Bone marrow (tissue), 2 donors: ENCODE measurements around the gene GARIN5B.

Experiments
- DNase-seq, 2 donors: peaks; one replicate each; lab custom pipeline; 2025; lab: John Stamatoyannopoulos, UW

Gene GARIN5B

DNA sequence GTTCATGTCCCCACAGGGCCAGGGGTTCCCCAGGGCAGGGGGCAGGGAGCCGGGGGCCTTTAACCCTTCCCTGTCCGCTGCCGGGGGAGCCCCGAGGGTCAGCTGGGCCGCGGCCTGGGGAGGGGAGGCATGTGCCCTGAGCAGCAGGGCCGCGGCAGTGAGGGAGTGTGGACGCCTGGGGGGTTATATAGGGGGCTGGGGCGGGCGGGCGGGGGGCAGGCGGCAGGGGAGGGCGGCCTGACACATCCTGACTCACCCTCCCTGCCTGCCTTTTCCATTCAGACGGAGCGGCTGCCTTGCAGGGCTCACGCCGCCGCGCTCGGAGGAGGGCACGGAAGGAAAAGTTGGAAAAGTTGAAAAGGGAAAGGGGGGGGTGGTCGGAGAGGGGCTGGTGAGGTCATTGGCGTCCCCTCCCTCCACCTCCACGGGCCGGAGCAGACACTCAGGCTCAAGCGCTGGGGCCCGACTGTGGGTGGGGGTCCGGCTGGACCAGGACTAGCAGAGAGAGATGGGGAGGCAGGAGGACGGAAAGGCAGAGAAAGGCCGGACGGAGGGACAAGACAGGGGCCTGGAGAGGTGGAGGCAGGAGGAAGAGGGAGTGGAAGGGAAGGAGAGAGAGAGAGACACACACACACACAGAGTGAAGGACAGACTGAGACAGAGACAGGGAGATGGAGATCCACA is 7.4 kb upstream of the GARIN5B start, which contains the start of gene IL11:
Gene IL11 (minus strand): TSS at position 159 of the 684 bp plus-strand sequence. CDS start 153 bp downstream, at position 6.
- no peak for DNase-seq

DNA sequence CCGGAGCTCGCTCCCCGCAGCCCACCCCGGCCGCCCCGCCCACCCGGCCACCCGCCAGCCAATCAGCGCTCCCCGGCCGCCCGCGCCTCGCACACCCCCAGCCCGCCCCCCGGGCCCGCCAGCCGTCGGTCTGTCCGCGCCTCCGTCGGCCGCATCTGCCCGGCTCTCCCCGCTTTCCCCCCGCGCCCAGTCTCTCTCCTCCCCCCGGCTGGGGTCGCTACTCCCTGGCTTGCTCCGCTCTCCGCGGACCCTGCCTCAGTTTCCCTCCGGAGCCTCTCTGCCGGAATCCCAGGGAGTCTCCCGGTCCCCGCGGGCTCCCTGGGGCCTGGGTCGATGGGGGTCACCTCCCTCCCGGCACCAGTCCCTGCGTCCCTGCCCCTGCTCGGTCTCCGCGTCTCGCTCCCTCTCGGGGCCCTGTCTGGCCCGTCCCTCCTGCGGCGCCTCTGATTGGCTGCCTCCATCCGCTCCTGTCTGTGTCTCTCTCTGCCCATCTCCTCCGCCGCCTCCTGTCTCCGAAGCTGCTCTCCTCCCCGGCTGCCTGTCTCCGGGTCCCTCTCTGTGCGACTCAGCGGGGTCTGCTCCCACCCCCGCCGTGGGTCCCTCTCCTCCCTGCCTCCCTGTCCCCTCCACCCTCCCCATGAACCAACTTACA is 6.7 kb upstream of the GARIN5B start:
- no peak for DNase-seq

DNA sequence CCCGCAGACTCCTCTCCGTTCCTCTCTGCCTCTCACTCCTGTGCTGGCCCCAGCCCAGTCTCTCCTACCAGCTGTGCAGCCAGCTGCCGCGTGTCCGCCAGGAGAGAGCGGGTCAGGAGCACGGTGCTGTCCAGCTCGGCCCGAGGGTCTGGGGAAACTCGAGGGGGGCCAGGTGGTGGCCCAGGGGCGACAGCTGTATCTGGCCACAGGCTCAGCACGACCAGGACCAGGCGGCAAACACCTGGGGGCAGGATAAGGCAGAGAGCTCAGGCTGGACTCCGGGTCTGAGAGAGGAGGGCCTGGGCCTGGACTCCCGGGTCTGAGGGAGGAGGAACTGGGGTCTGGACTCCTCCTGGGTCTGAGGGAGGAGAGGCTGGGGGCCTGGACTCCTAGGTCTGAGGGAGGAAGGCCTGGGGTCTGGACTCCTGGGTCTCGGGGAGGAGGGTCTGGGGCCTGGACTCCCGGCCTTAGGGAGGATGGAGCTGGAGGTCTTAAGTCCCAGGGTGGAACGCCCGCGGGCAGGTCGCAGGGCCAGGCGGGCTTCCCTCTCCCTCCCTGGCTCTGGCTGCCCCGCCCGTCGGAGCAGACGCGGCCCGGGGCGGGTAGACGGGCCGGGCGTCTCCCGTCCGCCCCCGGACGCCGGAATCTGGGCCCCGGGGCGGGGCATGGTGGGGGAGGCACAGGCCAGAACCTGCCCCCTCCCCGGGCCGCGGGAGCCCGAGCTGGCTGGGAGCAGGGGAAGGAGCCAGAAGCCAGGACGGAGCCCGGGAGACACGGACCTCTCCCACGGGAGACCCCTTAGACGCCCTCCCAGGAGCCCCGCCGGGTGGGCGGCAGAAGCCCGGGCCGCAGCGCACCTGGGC is 5.9 kb upstream of the GARIN5B start:
- no peak for DNase-seq

DNA sequence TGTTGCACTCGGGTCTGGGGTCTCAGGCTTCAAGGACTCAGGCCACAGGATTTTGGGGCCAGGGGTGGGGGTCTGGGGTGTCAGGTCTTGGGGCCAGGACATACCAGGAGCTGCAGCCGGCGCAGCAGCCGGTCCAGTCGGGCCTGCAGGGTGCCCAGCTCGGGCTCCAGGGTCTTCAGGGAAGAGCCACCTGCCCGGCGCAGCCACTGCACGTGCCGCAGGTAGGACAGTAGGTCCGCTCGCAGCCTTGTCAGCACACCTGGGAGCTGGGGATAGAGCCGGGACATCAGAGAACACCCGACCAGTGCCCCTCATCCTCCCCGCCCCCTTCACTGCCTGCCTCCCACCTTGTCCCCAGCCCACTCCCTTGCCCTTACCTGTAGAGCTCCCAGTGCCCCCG is 5.0 kb upstream of the GARIN5B start:
- no peak for DNase-seq

DNA sequence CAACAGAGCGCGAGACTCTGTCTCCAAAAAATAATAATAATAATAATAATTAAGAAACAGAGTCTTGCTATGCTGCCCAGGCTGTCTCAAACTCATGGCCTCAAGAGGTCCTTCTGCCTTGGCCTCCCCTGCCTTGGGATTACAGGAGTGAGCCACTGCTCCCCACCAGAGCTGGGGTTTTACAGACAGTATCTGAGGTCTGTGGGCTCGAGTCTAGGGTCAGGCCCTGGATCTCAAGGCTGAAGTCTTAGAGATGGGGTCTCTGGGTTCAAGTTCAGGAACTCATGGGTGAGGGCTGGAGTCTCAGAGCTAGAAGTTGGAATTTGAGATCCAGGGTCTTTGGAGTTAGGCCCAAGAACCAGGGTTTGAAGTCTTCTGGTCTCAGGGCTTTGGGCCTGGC is 3.7 kb upstream of the GARIN5B start:
- no peak for DNase-seq

- no peak for DNase-seq
These were observed 2.9 kb upstream of the GARIN5B start for GRCh38 chr19:55365964-55366363.

DNA sequence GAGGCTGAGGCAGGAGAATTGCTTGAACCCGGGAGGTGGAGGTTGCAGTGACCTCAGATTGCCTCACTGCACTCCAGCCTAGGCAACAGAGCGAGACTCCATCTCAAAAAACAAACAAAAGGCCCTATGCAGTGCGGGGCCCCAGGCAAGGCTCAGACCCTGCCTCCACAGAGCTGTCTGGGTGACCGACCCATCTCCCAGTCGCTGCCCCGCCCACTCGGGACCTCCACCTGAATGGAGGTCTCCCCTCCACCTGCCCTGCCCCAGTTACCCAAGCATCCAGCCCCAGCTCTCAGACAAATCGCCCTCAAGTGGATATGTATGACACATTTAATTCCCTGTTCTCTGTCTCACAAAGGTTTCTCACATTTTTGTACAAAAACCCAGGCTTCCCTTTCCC is 2.2 kb upstream of the GARIN5B start:
- DNase-seq: no peak

DNA sequence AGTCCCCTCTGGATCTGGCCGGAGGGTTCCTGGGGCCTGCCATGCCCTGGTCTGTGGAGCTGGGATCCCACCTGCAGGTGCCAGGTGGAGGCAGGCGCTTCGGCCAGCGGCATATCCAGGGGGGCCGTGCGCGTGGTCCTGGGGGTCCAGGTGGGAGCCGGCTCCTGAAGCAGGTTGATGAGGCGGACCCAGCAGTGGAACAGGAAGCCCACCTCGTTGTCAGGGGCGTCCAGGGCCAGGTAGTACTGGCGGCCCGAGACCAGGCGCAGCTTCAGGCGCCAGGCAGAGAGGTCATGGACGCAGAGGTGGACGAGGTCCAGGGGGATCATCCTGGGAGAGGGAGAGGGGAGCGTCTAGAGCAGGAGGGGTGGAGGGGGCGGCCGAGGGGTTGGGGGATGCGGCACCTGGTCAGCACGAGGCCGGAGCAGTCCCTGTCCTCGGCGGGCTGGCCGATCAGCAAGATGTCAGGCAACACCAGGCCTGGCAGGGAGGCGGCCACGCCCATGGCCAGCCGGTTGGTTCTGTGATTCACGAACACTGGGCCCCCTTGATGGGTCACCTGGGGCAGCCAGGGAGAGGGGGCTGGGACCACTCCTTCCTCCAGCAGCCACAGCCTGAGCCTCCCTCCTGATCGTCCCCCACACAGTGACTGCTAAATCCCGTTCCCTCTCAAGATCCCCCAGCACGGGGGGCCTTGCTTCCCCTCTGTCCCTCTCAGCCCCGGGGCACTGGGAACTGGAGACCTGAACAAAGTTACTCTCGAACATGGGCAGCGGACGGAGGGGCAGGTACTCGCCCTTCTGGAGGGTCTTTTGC is 678 bp downstream of the GARIN5B start:
- DNase-seq: no peak

DNA sequence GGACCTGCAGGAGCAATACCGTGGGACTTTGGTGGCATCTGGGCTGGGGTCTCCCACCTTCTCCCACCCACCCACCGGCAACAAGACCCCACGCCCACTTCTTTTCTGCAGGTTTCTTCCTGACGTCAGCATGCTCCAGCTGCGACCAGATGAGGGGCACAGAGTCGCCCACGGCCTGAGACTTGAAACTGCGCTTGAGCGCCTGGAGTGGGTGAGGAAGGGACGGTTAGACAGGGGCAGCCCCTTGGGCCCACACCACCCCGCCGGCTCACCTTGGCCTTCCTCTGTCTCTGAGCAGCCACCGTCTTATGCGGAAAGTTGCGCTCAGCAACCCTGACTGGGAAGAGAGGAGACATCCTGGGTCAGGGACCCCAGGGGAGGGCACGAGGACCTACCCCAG is 2.2 kb downstream of the GARIN5B start:
- DNase-seq: no peak

- no peak for DNase-seq
These were observed 3.8 kb downstream of the GARIN5B start for GRCh38 chr19:55358943-55359908.

DNA sequence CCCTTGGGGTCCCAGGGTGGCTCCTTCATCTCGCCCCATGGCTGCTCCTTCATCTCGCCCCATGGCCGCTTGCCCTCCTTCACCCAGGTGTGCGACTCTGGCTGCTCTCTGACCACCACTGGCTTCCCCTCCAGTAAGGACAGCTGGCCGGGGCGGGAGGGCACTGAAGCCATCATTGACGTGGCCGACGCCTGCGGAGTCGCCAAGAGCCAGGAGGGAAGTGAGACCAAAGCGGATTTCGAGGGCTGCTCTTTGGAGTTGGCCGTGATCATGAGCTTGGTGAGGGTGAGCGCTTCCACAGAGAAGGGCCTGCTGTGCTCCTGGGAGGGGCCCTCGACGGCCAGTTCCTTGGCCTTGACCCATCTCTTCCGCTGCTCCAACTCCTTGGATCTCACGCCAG is 4.6 kb downstream of the GARIN5B start:
- no peak for DNase-seq

- DNase-seq: no peak
These were observed 7.7 kb downstream of the GARIN5B start for GRCh38 chr19:55355213-55355821.

GRCh38 chr19:55354698-55355212 is 8.3 kb downstream of the GARIN5B start, which contains the start of gene COX6B2:
Gene COX6B2 (minus strand): TSS chr19:55354719. CDS start chr19:55354521, 198 bp downstream.
- DNase-seq: no peak

- peak in 1 of 2 donors; percentile 90 for DNase-seq
These were observed 9.0 kb downstream of the GARIN5B start for GRCh38 chr19:55353803-55354697.

- no peak for DNase-seq
These were observed 9.7 kb downstream of the GARIN5B start for GRCh38 chr19:55353356-55353802.

DNA sequence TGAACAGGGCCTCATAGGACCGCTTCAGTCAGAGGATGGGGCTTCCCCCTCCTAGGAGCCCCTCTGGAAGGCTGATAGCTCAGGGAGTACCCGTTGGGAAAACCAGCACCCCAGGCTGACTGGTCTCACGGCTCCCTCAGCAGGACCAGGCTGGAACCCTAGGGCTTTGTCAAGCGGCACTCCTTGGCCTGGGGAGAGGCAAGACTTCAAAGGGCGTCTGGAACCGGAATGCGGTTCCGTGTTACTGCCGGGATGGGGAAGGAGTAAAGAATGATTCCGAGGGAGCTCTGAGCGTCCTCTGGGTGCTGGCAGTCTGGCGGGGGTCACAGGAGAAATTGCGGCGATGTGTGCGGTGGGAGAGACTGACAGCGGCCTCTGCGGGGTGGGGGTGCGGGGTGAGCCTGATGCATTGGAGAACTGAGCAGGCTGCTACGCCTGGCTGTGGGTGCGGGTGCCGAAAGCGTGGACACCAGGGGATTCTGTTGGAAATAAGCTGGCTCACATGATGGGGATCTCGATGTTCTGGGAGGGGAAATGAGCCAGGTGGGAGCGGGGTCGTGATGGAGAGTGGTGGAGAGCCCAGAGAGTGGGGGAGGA is 10.4 kb downstream of the GARIN5B start:
- no peak for DNase-seq

DNA sequence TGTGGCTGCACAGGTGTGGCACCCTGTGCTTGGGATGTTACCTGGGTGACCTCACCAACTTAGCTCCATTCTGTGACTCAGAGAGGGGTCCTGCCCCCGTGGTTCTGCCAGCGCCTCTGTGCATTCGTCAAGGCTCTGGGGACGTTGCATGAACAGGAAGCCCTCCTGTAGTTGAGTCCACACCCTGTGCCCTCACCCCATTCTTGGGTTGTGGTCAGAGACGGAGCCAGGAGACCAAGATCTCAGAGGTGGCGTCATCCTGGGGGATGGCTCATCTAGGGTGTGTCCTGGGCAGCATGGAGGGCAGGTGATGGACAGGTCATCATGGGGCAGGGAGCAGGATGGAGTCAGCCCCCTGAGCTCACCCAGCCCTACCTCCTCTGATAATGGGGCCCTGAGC is 11.0 kb downstream of the GARIN5B start:
- no peak for DNase-seq

GRCh38 chr19:55350620-55351315 is 12.3 kb downstream of the GARIN5B start:
- DNase-seq: no peak
